Ishikawa (cell line): ENCODE results near the gene AGMO.

Source experiments
- CEBPB ChIP-seq: IDR thresholded peaks from 2 replicates; pipeline ENCODE4 v1.6.1; 2012
- EGR1 ChIP-seq: IDR thresholded peaks from 2 replicates; pipeline ENCODE4 v1.6.1; 2012
- EP300 ChIP-seq: IDR thresholded peaks from 2 replicates; pipeline ENCODE4 v1.6.1; 2012; ENCODE audit warnings: borderline replicate concordance
- FOXM1 ChIP-seq: IDR thresholded peaks from 2 replicates; pipeline ENCODE4 v1.6.1; 2012; ENCODE audit warnings: low read depth, borderline replicate concordance
- RAD21 ChIP-seq: IDR thresholded peaks from 2 replicates; pipeline ENCODE4 v1.6.1; 2012; ENCODE audit warnings: low read depth
- REST ChIP-seq: IDR thresholded peaks from 2 replicates; pipeline ENCODE4 v1.6.1; 2012; ENCODE audit warnings: low read depth, mild to moderate bottlenecking
- TAF1 ChIP-seq: IDR thresholded peaks from 2 replicates; pipeline ENCODE4 v1.6.1; 2012; ENCODE audit warnings: low read depth, mild to moderate bottlenecking
- TEAD4 ChIP-seq: IDR thresholded peaks from 2 replicates; pipeline ENCODE4 v1.6.1; 2012
- TF ChIP-seq, protein P1 (sequence below): IDR thresholded peaks from 2 replicates; pipeline ENCODE4 v1.6.1; 2012

DNA sequence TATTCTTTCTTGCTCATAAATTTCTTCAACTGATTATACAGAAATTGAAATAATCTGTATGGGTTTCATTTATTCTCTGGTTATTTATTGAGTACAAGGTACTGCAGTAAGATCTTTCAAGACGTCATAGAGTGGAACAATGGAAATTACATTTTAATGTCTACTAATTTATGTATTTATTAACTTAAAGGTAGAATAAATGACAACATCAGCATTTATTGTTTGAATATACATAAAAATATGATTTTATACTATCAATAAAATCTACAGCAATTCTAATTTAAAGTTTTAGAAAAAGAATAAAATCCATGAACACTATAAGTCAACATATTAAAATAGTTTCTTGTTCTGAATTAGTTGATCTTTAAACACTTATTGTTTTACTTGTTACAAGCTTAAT lies 158.5 kb downstream of the AGMO start:
- TF ChIP-seq REST (no peak), CEBPB (no peak), RAD21 (no peak), TEAD4 (no peak), TAF1 (no peak), EP300 (no peak), FOXM1 (no peak), EGR1 (no peak)
- TF ChIP-seq, protein P1, sequence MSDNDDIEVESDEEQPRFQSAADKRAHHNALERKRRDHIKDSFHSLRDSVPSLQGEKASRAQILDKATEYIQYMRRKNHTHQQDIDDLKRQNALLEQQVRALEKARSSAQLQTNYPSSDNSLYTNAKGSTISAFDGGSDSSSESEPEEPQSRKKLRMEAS = no peak
